ENCODE data around the gene OR2M4.

OR2M4 gene

GRCh38 chr1:248277876-248278275, 46.7 kb downstream of the OR2M4 start, which contains the start of gene OR2T33:
Gene OR2T33, minus strand, starts transcription at chr1:248277976. Its CDS starts 4,162 bp downstream, at chr1:248273814.
- POLR2A ChIA-PET = no interaction called here
- Histone ChIP-seq H3K36me3 (ENCODE audit: control insufficient read depth in 4 of 4, insufficient read depth in 4 of 4, low read length in 3 of 4) (no peaks in the 10 kb centered on the region), H3K4me1 (ENCODE audit: control extremely low read depth in 1 of 4, control insufficient read depth in 4 of 4, insufficient read depth in 4 of 4, low read length in 3 of 4) (no peaks in the 10 kb centered on the region), H3K27me3 (replicated peaks in 2 of 5; ENCODE audit: control insufficient read depth in 4 of 5, insufficient read depth in 5 of 5, low read length in 4 of 5) (no peaks in the 10 kb centered on the region), H3K4me3 (ENCODE audit: control insufficient read depth in 1 of 7, extremely low read depth in 1 of 7, insufficient read depth in 4 of 7, low read depth in 2 of 7, low read length in 6 of 7) (no peak within 1 kb of the TSS), H3K9me3 (ENCODE audit: control extremely low read depth in 1 of 5, control insufficient read depth in 4 of 5, insufficient read depth in 2 of 5, low read depth in 1 of 5, low read length in 4 of 5) (peaks cover 0 to 5% (median 0%) of the 10 kb centered on the region in 5 experiments), H3K27ac (ENCODE audit: insufficient read depth in 1 of 2, low read depth in 1 of 2, low read length in 2 of 2, poor library complexity in 1 of 2, severe bottlenecking in 2 of 2) (no peak within 1 kb of the TSS)
- CTCF ChIA-PET = no interaction called here
- no peak for DNase-seq
- no CpG with 5 or more reads among the region's 1 CpG for WGBS (ENCODE audit: insufficient coverage)

- H3K36me3 ChIP-seq (ENCODE audit: control insufficient read depth in 4 of 4, insufficient read depth in 4 of 4, low read length in 3 of 4) = no peaks in the 10 kb centered on the region
- POLR2A ChIA-PET = no interaction called here
- WGBS (ENCODE audit: insufficient coverage) = no CpG with 5 or more reads among the region's 6 CpGs
- no peak overlapping the region for H3K4me3 ChIP-seq (ENCODE audit: control insufficient read depth in 1 of 7, extremely low read depth in 1 of 7, insufficient read depth in 4 of 7, low read depth in 2 of 7, low read length in 6 of 7)
- no peaks in the 10 kb centered on the region for H3K27me3 ChIP-seq (replicated peaks in 2 of 5; ENCODE audit: control insufficient read depth in 4 of 5, insufficient read depth in 5 of 5, low read length in 4 of 5)
- DNase-seq = peak; percentile 31 to 84 (median 79)
- H3K9me3 ChIP-seq (ENCODE audit: control extremely low read depth in 1 of 5, control insufficient read depth in 4 of 5, insufficient read depth in 2 of 5, low read depth in 1 of 5, low read length in 4 of 5) = peaks cover 0 to 8% (median 0%) of the 10 kb centered on the region in 5 experiments
- CTCF ChIA-PET = no interaction called here
- no peak overlapping the region for H3K27ac ChIP-seq (ENCODE audit: insufficient read depth in 1 of 2, low read depth in 1 of 2, low read length in 2 of 2, poor library complexity in 1 of 2, severe bottlenecking in 2 of 2)
- H3K4me1 ChIP-seq (ENCODE audit: control extremely low read depth in 1 of 4, control insufficient read depth in 4 of 4, insufficient read depth in 4 of 4, low read length in 3 of 4) = peaks cover 0 to 6% (median 3%) of the 10 kb centered on the region in 4 experiments
These were observed 57.2 kb downstream of the OR2M4 start for GRCh38 chr1:248288391-248288790.

Data from common myeloid progenitor, CD34-positive (primary cell).